Skin epidermis (tissue), 12 donors: ENCODE measurements around the gene HLA-DQB1.
"Not testable (repeated sequence)": the region's sequence is repeated elsewhere in the genome, so short reads cannot be mapped to it uniquely, and the experiment has no call there.

Experiments
- H3K27ac ChIP-seq, 21 experiments: fragments of 200-600 bp; sonication (generic) in 11 of 21; one replicate each; pipeline ENCODE4 v1.5.0; 2020; ENCODE audit warnings: mild to moderate bottlenecking in 3 of 21, inconsistent platforms in 2 of 21, moderate library complexity in 2 of 21
- H3K4me3 ChIP-seq, 7 experiments: fragments of 200-600 bp; sonication (generic) in 2 of 7; one replicate each; pipeline ENCODE4 v1.5.0; 2020; ENCODE audit warnings: inconsistent platforms in 2 of 7, mild to moderate bottlenecking in 2 of 7, moderate library complexity in 1 of 7

HLA-DQB1 gene

GRCh38 chr6:32666420-32667300 lies at the start of gene HLA-DQB1:
Gene HLA-DQB1, minus strand, starts transcription at chr6:32666657. Its CDS starts 50 bp downstream, at chr6:32666607.
- H3K27ac ChIP-seq, result peak within 1 kb of the TSS in 8 of 21 experiments; percentile 21 to 88 (median 69)
- peak within 1 kb of the TSS in 3 of 7 experiments; percentile 24 to 47 (median 40) for H3K4me3 ChIP-seq

GRCh38 chr6:32713241-32713640 lies 46.8 kb upstream of the HLA-DQB1 start:
- no peak overlapping the region for H3K27ac ChIP-seq
- H3K4me3 ChIP-seq, result no peak overlapping the region

- no peak overlapping the region for H3K4me3 ChIP-seq
- no peak overlapping the region for H3K27ac ChIP-seq
Observed at GRCh38 chr6:32709625-32710024, 43.2 kb upstream of the HLA-DQB1 start.

- not testable (repeated sequence) for H3K4me3 ChIP-seq, H3K27ac ChIP-seq
Observed at GRCh38 chr6:32705164-32705563, 38.7 kb upstream of the HLA-DQB1 start.

- no peak overlapping the region for H3K4me3 ChIP-seq
- no peak overlapping the region for H3K27ac ChIP-seq
Observed at GRCh38 chr6:32703347-32703746, 36.9 kb upstream of the HLA-DQB1 start.

GRCh38 chr6:32700391-32701040 lies 34.1 kb upstream of the HLA-DQB1 start:
- Histone ChIP-seq H3K27ac (no peak overlapping the region), H3K4me3 (no peak overlapping the region)

GRCh38 chr6:32697031-32697430 lies 30.6 kb upstream of the HLA-DQB1 start:
- no peak overlapping the region for H3K27ac ChIP-seq
- no peak overlapping the region for H3K4me3 ChIP-seq

- no peak overlapping the region for H3K4me3 ChIP-seq
- no peak overlapping the region for H3K27ac ChIP-seq
Observed at GRCh38 chr6:32692019-32692418, 25.6 kb upstream of the HLA-DQB1 start.

- Histone ChIP-seq H3K27ac (peak overlapping the region in 5 of 21 experiments; percentile 11 to 74 (median 39)), H3K4me3 (no peak overlapping the region)
Observed at GRCh38 chr6:32689531-32690501, 23.4 kb upstream of the HLA-DQB1 start.

- no peak overlapping the region for H3K4me3 ChIP-seq
- H3K27ac ChIP-seq, result peak overlapping the region in 2 of 21 experiments; percentile 1 to 14
Observed at GRCh38 chr6:32685603-32686002, 19.1 kb upstream of the HLA-DQB1 start.

GRCh38 chr6:32684246-32684645 lies 17.8 kb upstream of the HLA-DQB1 start:
- Histone ChIP-seq H3K4me3 (no peak overlapping the region), H3K27ac (no peak overlapping the region)

GRCh38 chr6:32680055-32680454 lies 13.6 kb upstream of the HLA-DQB1 start:
- H3K4me3 ChIP-seq, result no peak overlapping the region
- H3K27ac ChIP-seq, result no peak overlapping the region

GRCh38 chr6:32679492-32679891 lies 13.0 kb upstream of the HLA-DQB1 start:
- H3K4me3 ChIP-seq, result no peak overlapping the region
- no peak overlapping the region for H3K27ac ChIP-seq

- H3K27ac ChIP-seq, H3K4me3 ChIP-seq: not testable (repeated sequence)
Observed at GRCh38 chr6:32674123-32674522, 7.7 kb upstream of the HLA-DQB1 start.

- H3K27ac ChIP-seq, H3K4me3 ChIP-seq: not testable (repeated sequence)
Observed at GRCh38 chr6:32671908-32672307, 5.5 kb upstream of the HLA-DQB1 start.

- Histone ChIP-seq H3K4me3 (no peak overlapping the region), H3K27ac (peak overlapping the region in 1 of 21 experiments; percentile 31)
Observed at GRCh38 chr6:32669893-32670292, 3.4 kb upstream of the HLA-DQB1 start.

GRCh38 chr6:32669240-32669639 lies 2.8 kb upstream of the HLA-DQB1 start:
- Histone ChIP-seq H3K4me3 (no peak overlapping the region), H3K27ac (peak overlapping the region in 5 of 21 experiments; percentile 31 to 75 (median 45))

GRCh38 chr6:32668226-32668747 lies 1.8 kb upstream of the HLA-DQB1 start:
- Histone ChIP-seq H3K27ac (peak overlapping the region in 9 of 21 experiments; percentile 26 to 88 (median 47)), H3K4me3 (no peak overlapping the region)

GRCh38 chr6:32665661-32666060 lies 796 bp downstream of the HLA-DQB1 start:
- Histone ChIP-seq H3K4me3 (peak overlapping the region in 2 of 7 experiments; percentile 40 to 47), H3K27ac (peak overlapping the region in 6 of 21 experiments; percentile 54 to 86 (median 78))
